SU-DHL-6 (cell line): ENCODE results near the gene SLC16A12.

Experiments used
- CTCF ChIP-seq: fragments of 200-600 bp; sonication (generic); IDR thresholded peaks from one replicate; pipeline ENCODE4 v1.5.1; 2017; ENCODE audit warnings: antibody characterized with exemption, mild to moderate bottlenecking, low read length, moderate library complexity; ENCODE audit not compliant: insufficient read depth, poor library complexity, severe bottlenecking
- EZH2phosphoT487 ChIP-seq: fragments of 200-600 bp; sonication (generic), shearing (Covaris generic); conservative IDR thresholded peaks from 2 replicates; pipeline ENCODE4 v1.6.1; 2018; ENCODE audit warnings: mild to moderate bottlenecking, antibody characterized with exemption, low read length, moderate library complexity, mixed read lengths

GRCh38 chr10:89413398-89413912 lies 121.9 kb downstream of the SLC16A12 start:
- no peak for TF ChIP-seq CTCF
- TF ChIP-seq EZH2phosphoT487 = no peak
